Activated T-cell treated with anti-CD3 and anti-CD28 coated beads for 4 hours (primary cell): ENCODE data around the gene TPCN2.
"Not testable (repeated sequence)": the region's sequence is repeated elsewhere in the genome, so short reads cannot be mapped to it uniquely, and the experiment has no call there.

ENCODE experiments used
- DNase-seq: peaks from one replicate; pipeline ENCODE4 v3.0.0-alpha.2; 2020

TPCN2 gene

GRCh38 chr11:69048694-69049489 is at the start of gene TPCN2:
Gene TPCN2, plus strand, starts transcription at chr11:69048932. Its CDS starts 66 bp downstream, at chr11:69048998.
- DNase-seq, result peak; percentile 85

- no peak for DNase-seq
These were observed 49.5 kb upstream of the TPCN2 start for GRCh38 chr11:68999093-68999747.

- not testable (repeated sequence) for DNase-seq
These were observed 48.9 kb upstream of the TPCN2 start for GRCh38 chr11:68999748-69000355.

GRCh38 chr11:69000391-69000790 is 48.3 kb upstream of the TPCN2 start:
- DNase-seq, result no peak

GRCh38 chr11:69000831-69001242 is 47.9 kb upstream of the TPCN2 start:
- no peak for DNase-seq

GRCh38 chr11:69001243-69002081 is 47.3 kb upstream of the TPCN2 start:
- DNase-seq, result no peak

GRCh38 chr11:69002110-69002569 is 46.6 kb upstream of the TPCN2 start:
- DNase-seq, result no peak

GRCh38 chr11:69002570-69003231 is 46.0 kb upstream of the TPCN2 start:
- no peak for DNase-seq

GRCh38 chr11:69003301-69003865 is 45.3 kb upstream of the TPCN2 start:
- DNase-seq, result no peak

- DNase-seq, result no peak
These were observed 44.8 kb upstream of the TPCN2 start for GRCh38 chr11:69003866-69004367.

GRCh38 chr11:69004411-69005182 is 44.1 kb upstream of the TPCN2 start:
- no peak for DNase-seq

GRCh38 chr11:69005183-69005630 is 43.5 kb upstream of the TPCN2 start:
- no peak for DNase-seq

GRCh38 chr11:69005631-69006368 is 42.9 kb upstream of the TPCN2 start:
- DNase-seq, result no peak

- no peak for DNase-seq
These were observed 41.9 kb upstream of the TPCN2 start for GRCh38 chr11:69006816-69007215.

- DNase-seq, result no peak
These were observed 40.8 kb upstream of the TPCN2 start for GRCh38 chr11:69007975-69008381.

GRCh38 chr11:69008737-69009440 is 39.8 kb upstream of the TPCN2 start:
- no peak for DNase-seq

- no peak for DNase-seq
These were observed 39.1 kb upstream of the TPCN2 start for GRCh38 chr11:69009441-69010211.

GRCh38 chr11:69010361-69010891 is 38.3 kb upstream of the TPCN2 start:
- DNase-seq, result no peak
